Measurements from ENCODE around the gene MID1IP1.

MID1IP1 gene

DNA sequence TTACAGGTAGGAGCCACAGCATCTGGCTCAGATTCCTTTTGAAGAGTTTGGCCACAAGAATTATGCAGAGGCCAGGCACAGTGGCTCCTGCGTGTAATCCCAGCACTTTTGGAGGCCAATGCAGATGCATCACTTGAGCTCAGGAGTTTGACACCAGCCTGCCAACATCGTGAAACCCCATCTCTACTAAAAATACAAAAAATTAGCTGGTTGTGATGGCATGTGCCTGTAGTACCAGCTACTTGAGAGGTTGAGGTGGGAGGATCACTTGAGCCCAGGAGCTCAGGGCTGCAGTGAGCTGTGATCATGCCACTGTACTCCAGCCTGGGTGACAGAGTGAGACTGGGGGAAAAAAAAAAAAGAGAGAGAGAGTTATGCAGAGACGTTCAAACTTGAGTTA is 53.0 kb downstream of the MID1IP1 start:
- TF ChIP-seq, protein P1, sequence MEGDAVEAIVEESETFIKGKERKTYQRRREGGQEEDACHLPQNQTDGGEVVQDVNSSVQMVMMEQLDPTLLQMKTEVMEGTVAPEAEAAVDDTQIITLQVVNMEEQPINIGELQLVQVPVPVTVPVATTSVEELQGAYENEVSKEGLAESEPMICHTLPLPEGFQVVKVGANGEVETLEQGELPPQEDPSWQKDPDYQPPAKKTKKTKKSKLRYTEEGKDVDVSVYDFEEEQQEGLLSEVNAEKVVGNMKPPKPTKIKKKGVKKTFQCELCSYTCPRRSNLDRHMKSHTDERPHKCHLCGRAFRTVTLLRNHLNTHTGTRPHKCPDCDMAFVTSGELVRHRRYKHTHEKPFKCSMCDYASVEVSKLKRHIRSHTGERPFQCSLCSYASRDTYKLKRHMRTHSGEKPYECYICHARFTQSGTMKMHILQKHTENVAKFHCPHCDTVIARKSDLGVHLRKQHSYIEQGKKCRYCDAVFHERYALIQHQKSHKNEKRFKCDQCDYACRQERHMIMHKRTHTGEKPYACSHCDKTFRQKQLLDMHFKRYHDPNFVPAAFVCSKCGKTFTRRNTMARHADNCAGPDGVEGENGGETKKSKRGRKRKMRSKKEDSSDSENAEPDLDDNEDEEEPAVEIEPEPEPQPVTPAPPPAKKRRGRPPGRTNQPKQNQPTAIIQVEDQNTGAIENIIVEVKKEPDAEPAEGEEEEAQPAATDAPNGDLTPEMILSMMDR (IDR thresholded peaks at IDR 0.05; ENCODE audit: insufficient read depth, low read length, missing control alignments): no peak
- CTCF ChIA-PET: no interaction called here
- POLR2A ChIA-PET: no interaction called here
- DNase-seq (ENCODE audit: low read depth, low spot score): no peak
- H3K4me3 ChIP-seq (ENCODE audit: low read depth, low read length): no peak overlapping the region
